NCI-H526 (cell line): Measurements from ENCODE around the gene LDLRAD4.
"Not testable (repeated sequence)": the region's sequence is repeated elsewhere in the genome, so short reads cannot be mapped to it uniquely, and the experiment has no call there.

Experiments
- DNase-seq, 2 experiments: peaks; one replicate each; lab custom pipeline; 2025; lab: John Stamatoyannopoulos, UW

LDLRAD4 gene

GRCh38 chr18:13246591-13246990 lies 28.0 kb downstream of the LDLRAD4 start:
- DNase-seq = no peak

DNA sequence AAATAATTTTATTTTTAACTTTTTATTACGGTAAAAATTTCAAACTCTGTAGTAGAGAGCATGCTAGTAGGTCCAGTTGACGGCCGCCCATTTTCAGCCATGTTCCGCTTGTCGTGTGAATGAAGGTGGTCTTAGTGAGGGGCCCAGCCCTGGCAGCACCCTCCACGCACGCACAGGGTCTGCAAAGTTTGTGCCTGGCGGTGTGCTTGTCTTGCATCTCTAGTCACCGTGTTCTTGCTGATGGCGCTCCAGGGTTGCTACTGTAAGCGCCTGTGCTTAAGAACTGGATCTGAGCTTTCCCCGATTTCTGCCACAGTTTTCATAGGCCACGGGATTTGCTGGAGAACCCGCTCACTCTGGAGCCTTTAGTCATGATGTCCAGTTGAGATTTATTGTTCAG lies 28.9 kb downstream of the LDLRAD4 start:
- DNase-seq = no peak

- DNase-seq = no peak
Observed at GRCh38 chr18:13252686-13253410, 34.3 kb downstream of the LDLRAD4 start.

DNA sequence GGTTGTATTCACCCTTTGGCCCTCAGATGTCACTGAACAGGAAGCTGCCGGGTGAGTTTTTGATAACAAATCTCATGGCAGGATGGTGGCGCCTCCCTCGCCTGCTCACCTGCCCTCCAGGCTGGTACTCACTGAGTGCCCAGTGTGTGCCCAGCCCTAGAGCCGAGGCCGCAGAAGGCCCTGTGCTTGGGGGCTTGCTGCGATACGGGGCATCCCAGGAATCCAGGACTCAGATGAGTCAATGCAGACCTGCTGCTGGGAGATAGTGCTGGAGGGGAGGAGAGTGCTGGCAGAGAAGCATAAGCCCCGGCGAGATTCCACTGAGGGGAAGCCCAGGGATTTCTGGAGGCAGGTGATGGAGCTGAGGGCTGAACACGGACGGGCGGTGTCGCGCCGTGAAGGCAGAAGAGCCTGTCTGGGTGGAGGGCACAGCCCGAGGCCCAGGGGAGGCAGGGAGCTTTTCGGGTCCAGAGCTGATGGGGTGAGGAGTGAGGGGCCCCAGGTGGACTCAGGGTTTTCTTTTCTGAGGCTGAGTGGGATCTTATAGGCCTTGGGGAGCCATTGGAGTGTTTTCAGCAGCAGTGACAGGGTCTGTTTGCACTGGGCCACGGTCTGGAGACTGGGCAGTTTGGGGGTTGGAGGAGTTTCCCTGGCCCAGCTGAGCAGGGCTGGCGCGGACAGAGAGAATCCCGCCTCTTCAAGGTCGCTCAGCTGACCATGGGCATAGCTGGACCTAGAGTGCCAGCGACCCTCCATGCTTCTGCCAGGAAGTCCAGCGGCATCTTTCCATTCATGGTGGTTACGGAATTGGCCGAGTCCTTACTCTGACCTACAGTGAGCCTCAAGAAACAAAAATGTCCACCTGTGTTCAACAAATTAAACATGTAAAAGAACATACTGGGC lies 35.5 kb downstream of the LDLRAD4 start:
- DNase-seq = no peak

- no peak for DNase-seq
Observed at GRCh38 chr18:13254971-13255927, 36.7 kb downstream of the LDLRAD4 start.

- DNase-seq = no peak
Observed at GRCh38 chr18:13256444-13257305, 38.1 kb downstream of the LDLRAD4 start.

DNA sequence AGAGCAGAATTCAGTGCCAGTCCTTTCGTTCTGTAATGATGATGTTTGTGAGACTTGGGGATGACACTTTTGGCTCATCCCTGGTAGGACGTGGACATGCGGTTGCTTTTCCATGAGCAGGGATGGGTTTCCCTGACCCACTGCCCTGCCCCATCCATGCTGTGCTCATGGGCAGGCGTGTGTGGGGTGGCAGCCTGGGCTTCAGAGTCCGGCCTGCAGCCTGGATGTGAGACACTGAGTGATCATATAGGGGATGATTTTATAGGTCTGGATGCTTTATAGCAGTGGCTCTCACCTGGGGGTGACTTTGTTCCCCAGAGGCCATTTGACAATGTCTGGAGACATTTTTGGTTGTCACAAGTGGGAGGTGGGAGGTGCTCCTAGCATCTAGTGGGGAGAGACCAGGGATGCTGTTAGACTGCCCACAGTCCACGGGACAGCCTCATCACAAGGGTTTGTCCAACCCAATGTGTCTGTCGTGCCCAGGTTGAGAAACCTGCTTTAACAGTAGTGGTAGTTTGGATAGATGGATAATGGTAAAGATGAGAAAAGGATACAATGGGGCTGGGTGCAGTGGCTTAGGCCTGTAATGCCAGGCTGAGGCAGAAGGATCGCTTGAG lies 38.9 kb downstream of the LDLRAD4 start:
- no peak for DNase-seq

- no peak for DNase-seq
Observed at GRCh38 chr18:13258921-13259320, 40.4 kb downstream of the LDLRAD4 start.

DNA sequence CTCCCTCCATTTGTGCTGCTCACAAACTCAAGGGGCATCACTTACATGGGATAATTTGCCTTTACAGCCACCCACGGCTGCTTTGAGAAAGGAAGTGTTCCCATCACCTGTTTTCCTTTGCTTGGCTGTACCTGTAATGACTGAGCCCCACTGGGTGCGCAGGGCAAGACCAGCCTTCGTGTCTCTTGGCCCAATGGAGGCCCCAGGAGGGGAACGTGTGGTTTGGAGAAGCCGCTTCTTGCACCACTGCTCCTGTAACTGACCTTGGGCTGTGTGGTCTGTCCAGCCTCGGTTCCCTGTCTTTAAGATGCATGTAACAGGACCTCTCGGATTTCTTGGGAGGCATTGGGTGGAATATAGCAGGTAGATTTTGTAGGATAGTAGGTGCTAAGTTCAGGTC lies 41.1 kb downstream of the LDLRAD4 start:
- DNase-seq = no peak

DNA sequence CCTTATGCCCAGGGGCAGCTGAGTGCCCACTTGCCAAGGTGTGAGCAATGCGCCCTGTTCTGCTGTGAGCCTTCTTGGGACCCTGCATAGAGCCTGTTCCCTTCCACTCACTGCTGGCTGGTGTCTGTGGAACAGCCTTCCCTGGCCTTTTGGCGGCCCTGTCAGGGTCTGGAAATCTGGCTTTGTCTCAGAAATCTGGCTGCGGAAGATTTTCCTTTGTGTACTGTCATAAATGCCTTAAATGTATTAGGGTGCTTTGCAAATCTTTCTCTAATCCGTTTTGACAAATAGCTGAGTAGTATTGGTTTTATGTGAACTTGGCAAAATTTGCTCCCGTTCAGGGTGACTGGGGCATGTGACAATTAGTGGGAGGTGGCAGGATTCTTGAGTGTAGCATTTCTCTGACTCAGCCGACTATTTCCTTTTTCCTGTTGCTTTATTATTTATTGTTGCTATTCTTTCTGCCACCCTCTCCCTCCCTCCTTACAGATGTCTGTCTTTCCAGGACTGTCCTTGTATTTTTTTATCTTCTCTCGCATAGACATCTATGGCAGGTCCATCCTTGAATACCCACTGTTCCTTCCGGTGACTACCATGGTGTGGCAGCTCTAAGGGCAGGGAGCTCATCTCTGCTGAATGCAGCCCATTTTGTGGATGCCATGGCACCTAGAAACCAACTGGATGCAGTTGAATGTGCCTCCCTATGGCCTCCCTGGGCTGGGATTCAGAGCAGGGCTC lies 41.8 kb downstream of the LDLRAD4 start:
- no peak for DNase-seq

DNA sequence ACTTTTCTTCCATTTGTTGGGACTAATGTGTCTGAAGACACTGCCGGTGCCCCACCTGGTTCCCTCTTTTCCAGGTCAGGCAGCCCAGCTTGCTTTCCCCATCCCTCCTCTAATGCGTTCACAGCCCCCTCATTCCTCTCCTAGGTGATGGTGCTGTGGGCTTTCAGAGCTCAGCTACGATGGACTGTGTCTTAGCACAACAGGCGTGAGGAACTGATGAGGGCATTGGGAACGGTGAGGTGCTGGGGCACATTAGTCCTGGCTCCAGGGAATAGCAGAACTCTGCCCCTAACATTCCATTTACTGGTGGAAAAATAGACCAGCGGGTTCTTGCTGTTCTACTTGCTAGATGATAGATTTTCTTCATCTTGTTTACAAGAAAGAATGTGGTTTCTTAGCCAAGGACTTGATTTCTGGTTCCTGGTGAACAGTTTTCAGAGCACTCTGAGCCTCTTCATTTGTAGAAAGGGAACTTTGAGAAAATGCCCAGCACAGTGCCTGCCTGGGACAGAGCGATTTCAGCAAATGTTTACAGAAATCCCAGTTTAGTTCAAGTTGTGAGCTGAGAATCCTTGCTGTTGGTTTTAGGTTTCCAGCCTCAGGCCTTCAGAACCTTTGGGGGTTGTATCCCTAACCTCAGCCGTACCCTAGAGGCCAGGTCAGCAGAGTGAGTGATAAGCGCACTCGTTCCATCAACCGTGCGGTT lies 42.5 kb downstream of the LDLRAD4 start:
- no peak for DNase-seq

DNA sequence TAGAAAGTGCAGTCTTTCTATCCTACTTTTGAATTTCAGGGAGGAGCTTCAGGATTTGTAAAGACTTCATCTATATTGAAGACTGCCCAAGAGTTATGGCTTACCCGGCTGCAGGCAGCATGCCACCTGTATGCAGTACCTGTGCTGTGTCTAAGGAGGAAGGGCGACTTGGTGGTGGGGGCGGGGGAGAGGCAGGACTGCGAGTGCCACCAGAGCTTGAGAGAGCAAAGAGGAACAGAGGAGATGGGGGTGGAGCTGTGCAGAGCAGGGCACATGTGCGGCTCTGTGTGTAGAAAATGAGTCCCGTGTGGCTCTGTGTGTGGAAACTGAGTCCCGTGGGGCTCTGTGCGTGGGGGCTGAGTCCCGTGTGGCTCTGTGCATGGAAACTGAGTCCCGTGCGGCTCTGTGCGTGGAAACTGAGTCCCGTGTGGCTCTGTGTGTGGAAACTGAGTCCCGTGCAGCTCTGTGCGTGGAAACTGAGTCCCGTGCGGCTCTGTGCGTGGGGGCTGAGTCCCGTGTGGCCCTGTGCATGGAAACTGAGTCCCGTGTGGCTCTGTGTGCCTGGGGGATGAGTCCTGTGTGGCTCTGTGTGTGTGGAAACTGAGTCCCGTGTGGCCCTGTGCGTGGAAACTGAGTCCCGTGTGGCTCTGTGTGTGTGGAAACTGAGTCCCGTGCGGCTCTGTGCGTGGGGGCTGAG lies 43.2 kb downstream of the LDLRAD4 start:
- DNase-seq = no peak

DNA sequence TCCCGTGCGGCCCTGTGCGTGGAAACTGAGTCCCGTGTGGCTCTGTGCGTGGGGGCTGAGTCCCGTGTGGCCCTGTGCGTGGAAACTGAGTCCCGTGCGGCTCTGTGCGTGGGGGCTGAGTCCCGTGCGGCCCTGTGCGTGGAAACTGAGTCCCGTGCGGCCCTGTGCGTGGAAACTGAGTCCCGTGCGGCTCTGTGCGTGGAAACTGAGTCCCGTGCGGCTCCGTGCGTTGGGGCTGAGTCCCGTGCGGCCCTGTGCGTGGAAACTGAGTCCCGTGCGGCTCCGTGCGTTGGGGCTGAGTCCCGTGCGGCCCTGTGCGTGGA lies 43.8 kb downstream of the LDLRAD4 start:
- not testable (repeated sequence) for DNase-seq

GRCh38 chr18:13262839-13263691 lies 44.5 kb downstream of the LDLRAD4 start:
- no peak for DNase-seq

DNA sequence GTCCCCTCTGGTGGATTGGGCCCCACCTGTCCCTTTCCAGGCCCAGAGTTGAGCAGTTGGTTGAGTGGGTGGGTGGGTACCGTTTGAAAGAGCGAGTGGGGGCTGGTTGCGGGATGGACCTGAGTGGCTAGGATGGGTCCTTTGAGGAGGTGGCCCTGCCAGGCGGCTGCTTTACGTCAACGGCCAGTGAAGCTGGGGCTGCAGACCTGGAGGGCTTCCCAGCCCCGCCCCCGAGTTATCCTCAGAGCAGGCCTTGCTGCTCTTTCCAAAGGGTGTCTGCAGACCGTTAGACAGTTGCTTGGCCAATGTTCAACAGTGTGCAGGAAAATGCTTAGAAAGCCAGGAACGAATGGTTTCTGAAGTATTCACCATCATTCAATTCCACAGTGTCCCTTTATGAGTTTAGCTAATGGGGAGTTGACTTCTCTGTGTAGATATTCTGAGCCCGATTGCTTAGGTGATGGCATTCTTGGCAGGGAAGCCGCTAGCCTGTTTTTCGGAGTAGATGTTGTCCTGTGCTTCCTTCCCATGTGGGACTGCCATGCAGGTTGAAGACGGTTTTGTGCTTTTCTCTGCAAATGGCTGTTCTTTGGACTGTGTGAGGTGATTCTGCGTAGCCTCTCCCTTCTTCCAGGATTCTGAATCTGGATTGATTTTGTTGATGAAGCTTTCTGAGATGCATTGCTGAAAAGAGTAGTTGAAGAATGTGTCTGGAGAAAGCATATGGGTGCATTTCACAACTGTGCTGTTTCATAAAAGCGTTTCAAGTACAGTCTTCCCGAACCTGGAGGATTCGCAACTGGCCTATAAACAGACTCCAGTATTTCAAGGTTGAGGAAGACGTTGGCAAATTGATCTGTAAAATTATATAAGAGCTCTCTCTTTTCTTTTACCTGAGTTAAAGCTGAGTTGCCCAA lies 45.8 kb downstream of the LDLRAD4 start:
- DNase-seq = no peak

DNA sequence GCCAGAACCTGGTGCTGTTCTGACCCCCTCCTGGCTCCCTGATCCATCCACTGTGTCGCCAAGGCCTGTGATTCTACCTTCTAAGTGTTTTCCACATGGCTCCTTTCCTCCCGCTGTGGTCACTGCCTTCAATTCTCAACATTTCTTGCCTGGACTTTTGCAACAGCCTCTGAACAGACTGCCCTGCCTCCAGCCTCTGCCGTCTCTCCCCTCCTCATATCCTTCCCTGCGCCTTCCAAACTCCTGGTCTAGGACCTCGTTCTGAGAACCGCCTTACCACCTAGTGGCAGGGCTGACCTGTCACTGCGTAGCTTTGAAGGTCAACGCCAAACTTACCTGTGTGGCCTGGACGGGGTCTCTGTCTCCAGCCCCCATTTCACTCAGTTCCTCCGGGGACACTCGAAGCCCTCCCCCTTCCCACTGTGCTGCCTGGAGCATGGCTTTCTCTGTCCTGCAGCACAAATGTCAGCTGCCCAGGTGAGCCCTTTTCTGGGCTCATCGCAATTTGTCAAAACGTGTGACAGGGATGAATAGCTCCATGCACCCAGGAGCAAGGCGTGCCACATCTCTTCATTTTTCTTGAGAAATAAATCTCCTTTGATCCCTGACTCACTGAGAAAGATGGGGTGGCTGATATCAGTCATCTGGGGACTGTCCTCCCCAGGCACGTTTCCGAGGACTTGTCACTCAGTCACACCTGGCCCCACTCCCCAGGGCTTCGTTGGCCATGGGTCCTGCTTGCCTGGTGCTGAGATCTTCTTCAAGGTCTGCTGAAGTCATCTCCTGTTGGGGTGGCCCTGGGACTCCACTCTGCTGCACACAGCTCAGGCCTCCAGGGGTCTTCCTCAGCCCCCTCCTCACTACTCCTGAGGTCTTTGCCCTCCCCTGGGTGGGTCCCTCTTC lies 46.7 kb downstream of the LDLRAD4 start:
- no peak for DNase-seq
